Measurements from ENCODE around the gene PBOV1. TPM values are rescaled to one million over a fixed set of nuclear protein-coding genes. Genes with fewer than 3 reads are reported as not detected.

The PBOV1 gene
- total RNA-seq, 1 donor from 2014 or later, result not detected

GRCh38 chr6:138187156-138187555, 31.1 kb downstream of the PBOV1 start:
- H3K36me3 Mint-ChIP-seq (ENCODE audit: low read depth), result no peaks in the 10 kb centered on the region
- no peak overlapping the region for H3K4me3 Mint-ChIP-seq
- no peak overlapping the region for H3K27ac Mint-ChIP-seq (ENCODE audit: unreplicated experiment)
- peaks cover 13% of the 10 kb centered on the region for H3K27me3 Mint-ChIP-seq (ENCODE audit: low read depth)
- H3K9me3 Mint-ChIP-seq, result no peaks in the 10 kb centered on the region
- no peak for TF ChIP-seq CTCF (conservative IDR thresholded peaks at IDR 0.05)
- peaks cover 17% of the 10 kb centered on the region for H3K4me1 Mint-ChIP-seq
- DNase-seq (ENCODE audit: low read depth, low spot score), result no peak

- Mint-ChIP-seq H3K4me3 (no peak overlapping the region), H3K27me3 (ENCODE audit: low read depth) (peaks cover 12% of the 10 kb centered on the region), H3K27ac (ENCODE audit: unreplicated experiment) (no peak overlapping the region), H3K36me3 (ENCODE audit: low read depth) (no peaks in the 10 kb centered on the region), H3K9me3 (no peaks in the 10 kb centered on the region), H3K4me1 (peaks cover 17% of the 10 kb centered on the region)
- TF ChIP-seq CTCF (conservative IDR thresholded peaks at IDR 0.05), result no peak
- no peak for DNase-seq (ENCODE audit: low read depth, low spot score)
These were observed 34.1 kb downstream of the PBOV1 start for GRCh38 chr6:138184230-138184629.

- peaks cover 17% of the 10 kb centered on the region for H3K4me1 Mint-ChIP-seq
- H3K4me3 Mint-ChIP-seq, result no peak overlapping the region
- TF ChIP-seq CTCF (conservative IDR thresholded peaks at IDR 0.05), result no peak
- no peaks in the 10 kb centered on the region for H3K36me3 Mint-ChIP-seq (ENCODE audit: low read depth)
- no peak for DNase-seq (ENCODE audit: low read depth, low spot score)
- H3K9me3 Mint-ChIP-seq, result no peaks in the 10 kb centered on the region
- H3K27ac Mint-ChIP-seq (ENCODE audit: unreplicated experiment), result no peak overlapping the region
- peaks cover 11% of the 10 kb centered on the region for H3K27me3 Mint-ChIP-seq (ENCODE audit: low read depth)
These were observed 34.5 kb downstream of the PBOV1 start for GRCh38 chr6:138183790-138184134.

- Mint-ChIP-seq H3K4me3 (no peak overlapping the region), H3K27ac (ENCODE audit: unreplicated experiment) (peak overlapping the region; percentile 89)
These were observed 35.1 kb downstream of the PBOV1 start for GRCh38 chr6:138182939-138183789.

GRCh38 chr6:138176652-138177232, 41.5 kb downstream of the PBOV1 start:
- Mint-ChIP-seq H3K4me3 (no peak overlapping the region), H3K9me3 (peaks cover 10% of the 10 kb centered on the region), H3K36me3 (ENCODE audit: low read depth) (peaks cover 5% of the 10 kb centered on the region), H3K4me1 (no peaks in the 10 kb centered on the region), H3K27ac (ENCODE audit: unreplicated experiment) (no peak overlapping the region), H3K27me3 (ENCODE audit: low read depth) (peaks cover 29% of the 10 kb centered on the region)
- DNase-seq (ENCODE audit: low read depth, low spot score), result no peak
- TF ChIP-seq CTCF (conservative IDR thresholded peaks at IDR 0.05), result no peak

More at GRCh38 chr6:138182939-138183789, 35.1 kb downstream of the PBOV1 start:
- Mint-ChIP-seq H3K36me3 (ENCODE audit: low read depth) (peaks cover 3% of the 10 kb centered on the region), H3K27me3 (ENCODE audit: low read depth) (peaks cover 10% of the 10 kb centered on the region), H3K9me3 (peaks cover 4% of the 10 kb centered on the region), H3K4me1 (peaks cover 14% of the 10 kb centered on the region)
- no peak for DNase-seq (ENCODE audit: low read depth, low spot score)
- no peak for TF ChIP-seq CTCF (conservative IDR thresholded peaks at IDR 0.05)
